GM12892 (cell line): Measurements from ENCODE around the gene MAGI2.

Experiments
- POLR2A ChIP-seq: IDR thresholded peaks from 2 replicates; pipeline ENCODE4 v1.6.1; 2011; ENCODE audit warnings: low read depth, low read length, control low read depth
- TAF1 ChIP-seq: IDR thresholded peaks from 2 replicates; pipeline ENCODE4 v1.6.1; 2011; ENCODE audit warnings: low read depth, mild to moderate bottlenecking, control low read depth, low read length, borderline replicate concordance

GRCh38 chr7:78114993-78115392 is 1338.5 kb downstream of the MAGI2 start:
- TF ChIP-seq TAF1 (no peak), POLR2A (no peak)
